PC-3 (cell line): ENCODE results near the gene DCAF8. TPM values are rescaled to one million over a fixed set of nuclear protein-coding genes. Genes with fewer than 3 reads are reported as not detected.

Experiments
- ATAC-seq: fragments of 200-7000 bp; cut with Tn5 transposase; 2 replicates; pipeline ENCODE4 v1.9.1; 2020; ENCODE audit warnings: mild to moderate bottlenecking, moderate library complexity
- BruUV-seq: library from RNA; stranded (reverse); fragments of 400-500 nt; replicated peaks from 2 replicates; lab custom pipeline; 2021; lab: Mats Ljungman, UMichigan
- CTCF ChIA-PET: fragments of 300-600 bp; sonication (Branson Sonifier 250); formaldehyde crosslinking; loops from one replicate; lab custom pipeline; 2022; ENCODE audit warnings: antibody characterized with exemption; lab: Charles Lee
- POLR2A ChIA-PET: fragments of 300-600 bp; sonication (Branson Sonifier 250); formaldehyde crosslinking; loops from one replicate; lab custom pipeline; 2022; ENCODE audit warnings: antibody characterized with exemption; ENCODE audit not compliant: unreplicated experiment; lab: Charles Lee
- DNase-seq: peaks from one replicate; pipeline ENCODE4 v3.0.0-alpha.2; 2015
- H2AFZ ChIP-seq: fragments of 300-600 bp; sonication (generic); 2 replicates; pipeline ENCODE4 v1.6.0; 2016; ENCODE audit warnings: antibody characterized with exemption, low read length
- H3F3A ChIP-seq: fragments of 300-600 bp; sonication (generic); one replicate; pipeline ENCODE4 v1.6.0; 2017; ENCODE audit warnings: antibody characterized with exemption, low read length, control low read depth, mild to moderate bottlenecking; ENCODE audit not compliant: unreplicated experiment
- H3K27ac ChIP-seq: fragments of 300-600 bp; sonication (generic); 2 replicates; pipeline ENCODE4 v1.5.1; 2016; ENCODE audit warnings: mild to moderate bottlenecking, low read length
- H3K27me3 ChIP-seq: fragments of 300-600 bp; sonication (generic); 2 replicates; pipeline ENCODE4 v1.6.1; 2016; ENCODE audit warnings: low read length, mixed read lengths
- H3K36me3 ChIP-seq: fragments of 300-600 bp; sonication (generic); 2 replicates; pipeline ENCODE4 v1.6.1; 2016; ENCODE audit warnings: low read depth, mixed run types, low read length, mixed read lengths
- H3K4me1 ChIP-seq: fragments of 300-600 bp; sonication (generic); 2 replicates; pipeline ENCODE4 v1.5.1; 2016; ENCODE audit warnings: low read length; ENCODE audit not compliant: insufficient read depth
- H3K4me2 ChIP-seq: fragments of 300-600 bp; sonication (generic); 2 replicates; pipeline ENCODE4 v1.6.0; 2016; ENCODE audit warnings: low read length
- H3K4me3 ChIP-seq: fragments of 300-600 bp; sonication (generic); 2 replicates; pipeline ENCODE4 v1.5.1; 2016; ENCODE audit warnings: mild to moderate bottlenecking, low read length, mixed read lengths
- H3K79me2 ChIP-seq: fragments of 300-600 bp; sonication (generic); 2 replicates; pipeline ENCODE4 v1.6.1; 2017; ENCODE audit warnings: low read length, mixed read lengths
- H3K9ac ChIP-seq: fragments of 300-600 bp; sonication (generic); 2 replicates; pipeline ENCODE4 v1.6.0; 2016; ENCODE audit warnings: mild to moderate bottlenecking, low read length
- H3K9me2 ChIP-seq: fragments of 300-600 bp; sonication (generic); replicated peaks from 2 replicates; pipeline ENCODE4 v1.6.1; 2016; ENCODE audit warnings: mixed run types, low read length, mixed read lengths
- H3K9me3 ChIP-seq: fragments of 300-600 bp; sonication (generic); 2 replicates; pipeline ENCODE4 v1.6.1; 2016; ENCODE audit warnings: low read length, mixed read lengths
- H4K20me1 ChIP-seq: fragments of 300-600 bp; sonication (generic); 2 replicates; pipeline ENCODE4 v1.6.1; 2016; ENCODE audit warnings: low read length, mixed read lengths
- CTCF ChIP-seq: fragments of 300-600 bp; sonication (generic); conservative IDR thresholded peaks from 2 replicates; pipeline ENCODE4 v1.5.1; 2017; ENCODE audit warnings: antibody characterized with exemption, low read depth, mild to moderate bottlenecking, low read length
- EZH2 ChIP-seq: fragments of 300-600 bp; sonication (generic); IDR thresholded peaks from one replicate; pipeline ENCODE4 v1.6.1; 2017; ENCODE audit warnings: antibody characterized with exemption, mild to moderate bottlenecking, low read length; ENCODE audit not compliant: unreplicated experiment
- EZH2phosphoT487 ChIP-seq: fragments of 300-600 bp; sonication (generic); IDR thresholded peaks from 2 replicates; pipeline ENCODE4 v1.6.1; 2018; ENCODE audit warnings: mild to moderate bottlenecking, antibody characterized with exemption, low read length, borderline replicate concordance
- intact Hi-C: fragments of 100-400 bp; cut with micrococcal nuclease; formaldehyde crosslinking; loops from 2 replicates; pipeline ENCODE4 v1.9.0; 2023
- total RNA-seq: library from RNA; depleted of rRNA; stranded (reverse); fragments of >200 nt; gene quantifications from 2 replicates; pipeline ENCODE4 v1.2.3, GENCODE V29; 2014

Gene DCAF8
- total RNA-seq, 1 experiment from 2014 or later: 122 TPM

DNA sequence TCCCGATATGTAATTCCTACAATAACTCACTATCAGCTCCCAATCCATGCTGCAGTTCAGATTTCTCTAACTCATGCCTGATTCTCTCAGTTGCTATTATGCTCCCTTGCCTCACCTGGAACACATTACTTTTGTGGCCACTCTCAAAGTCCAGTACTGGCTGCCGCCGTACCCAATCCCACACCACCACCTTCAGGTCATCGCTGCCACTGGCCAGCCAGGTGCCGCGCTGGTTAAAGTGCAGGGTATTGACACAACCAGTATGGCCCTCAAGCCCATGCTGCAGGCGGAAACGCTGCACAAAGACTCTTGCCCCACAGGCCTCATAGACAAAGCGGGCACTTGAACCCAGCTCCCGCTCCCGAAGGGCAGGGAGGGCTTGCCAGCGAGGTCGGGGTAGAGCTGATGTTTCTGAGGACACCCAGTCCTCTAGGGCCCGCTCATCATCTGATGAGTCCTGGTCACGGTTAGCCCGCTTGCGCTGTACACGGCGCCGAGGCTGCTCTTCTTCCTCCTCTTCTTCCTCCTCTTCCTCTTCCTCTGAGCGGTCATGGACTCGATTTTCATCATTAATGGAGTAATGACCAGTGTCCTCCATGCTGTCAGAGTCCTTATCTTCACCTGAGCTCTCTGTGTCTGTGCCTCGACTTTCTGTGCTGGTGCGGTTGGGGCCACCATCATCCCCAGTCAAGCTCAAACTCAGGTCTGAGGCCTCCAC lies 22.6 kb downstream of the DCAF8 start:
- Histone ChIP-seq H3K9ac (no peak overlapping the region), H2AFZ (no peak overlapping the region), H3K79me2 (peaks cover 18% of the 10 kb centered on the region), H3K36me3 (peaks cover 56% of the 10 kb centered on the region), H3K9me3 (no peaks in the 10 kb centered on the region), H3K4me3 (no peak overlapping the region), H3K27ac (no peak overlapping the region), H3K27me3 (no peaks in the 10 kb centered on the region), H3K4me2 (no peak overlapping the region), H4K20me1 (peaks cover 8% of the 10 kb centered on the region; the same call in 1 of the 2 replicates), H3F3A (no peaks in the 10 kb centered on the region), H3K4me1 (peaks cover 12% of the 10 kb centered on the region), H3K9me2 (no peaks in the 10 kb centered on the region)
- TF ChIP-seq CTCF (no peak), EZH2phosphoT487 (no peak), EZH2 (no peak)
- intact Hi-C loops: no loop called here
- CTCF ChIA-PET: no interaction called here
- POLR2A ChIA-PET: no interaction called here
- no peak for ATAC-seq
- no peak for DNase-seq
- TSS peak; percentile 56 for BruUV-seq

GRCh38 chr1:160238408-160238807 lies 23.9 kb downstream of the DCAF8 start:
- intact Hi-C loops: no loop called here

More at GRCh38 chr1:160238408-160238807, 23.9 kb downstream of the DCAF8 start:
- ChIA-PET CTCF (interaction anchor here (1.4 kb wide), 1 partner anchor 14 kb away, joined by 3 read pairs; no protein-coding TSS in a partner anchor), POLR2A (no interaction called here)
- Histone ChIP-seq H2AFZ (no peak overlapping the region), H3F3A (no peaks in the 10 kb centered on the region), H3K9me3 (no peaks in the 10 kb centered on the region), H3K27me3 (no peaks in the 10 kb centered on the region), H4K20me1 (0 out of 2 replicates have a peak, but pooled peaks cover under 1% of the 10 kb centered on the region), H3K9ac (no peak overlapping the region), H3K4me1 (no peaks in the 10 kb centered on the region), H3K4me2 (no peak overlapping the region), H3K4me3 (no peak overlapping the region), H3K36me3 (peaks cover 55% of the 10 kb centered on the region), H3K9me2 (no peaks in the 10 kb centered on the region), H3K79me2 (peaks cover 12% of the 10 kb centered on the region), H3K27ac (no peak overlapping the region)
- ATAC-seq (no peak), DNase-seq (no peak)
- TF ChIP-seq EZH2phosphoT487: no peak
- TF ChIP-seq CTCF: no peak
- no peak for TF ChIP-seq EZH2
- BruUV-seq: no TSS peak
